HCEC 1CT (cell line): ENCODE measurements around the gene LLPH.
A peak's percentile ranks its signal among the peaks of the same experiment; 100 is the strongest.
"Not testable (repeated sequence)": the region's sequence is repeated elsewhere in the genome, so short reads cannot be mapped to it uniquely, and the experiment has no call there.

Experiments
- DNase-seq: peaks from one replicate; pipeline ENCODE4 v3.0.0-alpha.2; 2017

The LLPH gene

DNA sequence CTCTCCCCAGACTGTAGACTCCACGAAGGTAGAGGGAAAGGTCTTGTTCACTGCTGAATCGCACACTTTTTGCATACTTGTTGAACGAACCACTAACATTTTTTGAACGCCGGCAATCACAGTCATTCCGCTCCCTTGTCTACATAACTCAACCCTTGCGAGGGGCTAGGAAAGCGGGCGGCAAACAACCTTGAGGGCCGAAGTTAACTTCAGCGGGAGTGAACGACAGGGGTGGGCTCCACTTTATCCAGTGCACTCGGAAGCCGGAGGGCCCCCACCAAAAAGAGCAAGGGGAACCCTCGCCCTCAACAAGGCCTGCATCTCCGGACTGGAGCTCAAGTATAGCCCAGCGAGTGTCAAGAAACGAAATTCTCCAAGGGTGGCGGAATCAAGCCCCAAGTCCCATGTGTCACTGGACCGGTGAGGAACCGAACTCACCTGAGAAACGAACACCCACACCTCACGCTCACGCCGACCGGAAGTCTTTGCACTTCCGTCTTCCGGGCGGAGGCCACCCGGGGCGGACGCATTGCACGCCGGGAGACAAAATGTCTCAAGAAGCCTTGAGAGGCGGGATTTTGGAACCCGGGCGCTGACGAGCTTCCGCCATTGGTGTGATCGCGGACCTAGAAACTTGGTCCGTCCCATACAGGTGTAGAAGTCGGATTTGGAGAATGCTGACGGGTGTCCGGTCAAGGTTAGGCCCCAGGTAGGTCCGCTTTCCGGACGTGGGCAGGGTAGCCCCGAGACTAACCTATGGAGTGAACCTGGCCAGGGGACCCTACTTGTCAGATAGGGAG is at the start of gene LLPH:
Gene LLPH (minus strand): TSS at position 484 of the 800 bp plus-strand sequence. CDS start 1,644 bp downstream, outside the sequence.
- DNase-seq, result peak; percentile 86

DNA sequence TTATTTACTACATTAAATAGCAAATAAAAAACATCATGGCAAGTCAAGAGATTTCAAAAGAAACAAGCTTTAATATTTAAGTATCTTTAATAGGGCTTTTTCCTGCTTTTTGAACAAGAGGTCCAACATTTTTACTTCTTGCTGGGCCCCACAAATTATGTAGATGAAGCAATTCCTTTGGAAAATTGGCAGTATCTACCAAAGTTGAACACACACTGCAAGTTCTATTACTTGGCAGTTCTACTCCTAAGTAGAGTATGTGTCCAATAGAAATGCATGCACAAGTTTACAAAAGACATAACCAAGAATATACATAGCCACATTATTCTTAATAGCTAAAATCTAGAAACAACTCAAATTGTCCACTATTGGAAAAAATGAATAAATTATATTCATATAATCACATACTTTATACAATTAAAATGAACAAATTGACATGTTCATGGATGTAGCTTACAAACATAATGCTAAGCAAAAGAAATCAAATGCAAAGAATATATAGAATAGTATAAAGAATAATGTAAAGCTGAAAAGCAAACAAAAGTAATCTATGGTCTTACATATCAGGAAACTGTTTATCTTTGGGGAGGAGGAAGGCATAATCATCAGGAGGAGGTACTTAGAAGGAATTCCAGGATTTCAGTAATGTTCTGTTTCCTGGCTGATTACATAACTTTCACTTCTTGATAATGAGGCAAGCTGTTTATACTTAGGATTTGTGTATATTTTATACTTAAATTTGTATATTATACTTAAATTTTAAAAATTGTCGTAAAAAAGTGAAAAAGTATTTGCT is 45.8 kb upstream of the LLPH start:
- no peak for DNase-seq

DNA sequence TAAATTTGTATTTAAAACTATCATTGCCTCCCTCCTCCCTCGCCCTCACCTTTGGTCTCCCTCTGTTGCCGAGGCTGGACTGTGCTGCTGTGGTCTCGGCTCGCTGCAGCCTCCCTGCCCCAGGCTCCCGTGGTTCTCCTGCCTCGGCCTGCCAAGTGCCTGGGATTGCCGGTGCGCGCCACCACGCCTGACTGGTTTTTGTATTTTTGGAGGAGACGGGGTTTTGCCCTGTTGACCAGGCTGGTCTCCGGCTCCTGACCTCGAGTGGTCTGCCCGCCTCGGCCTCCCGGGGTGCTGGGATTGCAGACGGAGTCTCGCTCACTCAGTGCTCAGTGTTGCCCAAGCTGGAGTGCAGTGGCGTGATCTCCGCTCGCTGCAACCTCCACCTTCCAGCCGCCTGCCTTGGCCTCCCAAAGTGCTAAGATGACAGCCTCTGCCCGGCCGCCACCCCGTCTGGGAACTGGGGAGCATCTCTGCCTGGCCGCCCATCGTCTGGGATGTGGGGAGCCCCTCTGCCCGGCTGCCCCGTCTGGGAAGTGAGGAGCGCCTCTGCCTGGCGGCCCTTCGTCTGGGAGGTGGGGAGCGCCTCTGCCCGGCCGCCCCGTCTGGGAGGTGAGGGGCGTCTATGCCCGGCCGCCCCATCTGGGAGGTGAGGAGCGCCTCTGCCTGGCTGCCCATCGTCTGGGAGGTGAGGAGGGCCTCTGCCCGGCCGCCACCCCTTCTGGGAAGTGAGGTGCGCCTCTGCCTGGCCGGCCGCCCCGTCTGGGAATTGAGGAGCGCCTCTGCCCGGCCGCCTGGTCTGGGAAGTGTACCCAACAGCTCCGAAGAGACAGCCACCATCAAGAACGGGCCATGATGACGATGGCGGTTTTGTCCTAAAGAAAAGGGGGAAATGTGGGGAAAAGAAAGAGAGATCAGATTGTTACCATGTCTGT is 44.1 kb upstream of the LLPH start:
- not testable (repeated sequence) for DNase-seq

DNA sequence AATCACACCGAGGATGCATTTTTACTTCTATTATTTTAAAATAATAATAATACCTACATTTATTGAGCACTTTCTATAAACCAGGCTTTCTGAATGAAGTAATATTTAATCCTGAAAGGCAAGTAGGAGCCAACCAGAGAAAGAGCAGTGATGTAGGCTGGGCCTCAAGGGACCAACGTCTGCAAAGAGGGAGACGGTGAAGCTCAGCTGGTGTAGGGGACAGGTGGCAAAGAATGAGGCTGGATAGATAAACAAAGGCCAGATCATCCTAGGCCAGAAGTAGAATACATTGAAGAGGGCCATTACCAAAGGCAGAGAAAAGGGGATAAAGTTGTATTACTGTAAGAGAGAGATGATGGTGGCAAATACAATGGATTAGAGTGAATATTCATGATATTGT is 40.1 kb upstream of the LLPH start:
- no peak for DNase-seq

DNA sequence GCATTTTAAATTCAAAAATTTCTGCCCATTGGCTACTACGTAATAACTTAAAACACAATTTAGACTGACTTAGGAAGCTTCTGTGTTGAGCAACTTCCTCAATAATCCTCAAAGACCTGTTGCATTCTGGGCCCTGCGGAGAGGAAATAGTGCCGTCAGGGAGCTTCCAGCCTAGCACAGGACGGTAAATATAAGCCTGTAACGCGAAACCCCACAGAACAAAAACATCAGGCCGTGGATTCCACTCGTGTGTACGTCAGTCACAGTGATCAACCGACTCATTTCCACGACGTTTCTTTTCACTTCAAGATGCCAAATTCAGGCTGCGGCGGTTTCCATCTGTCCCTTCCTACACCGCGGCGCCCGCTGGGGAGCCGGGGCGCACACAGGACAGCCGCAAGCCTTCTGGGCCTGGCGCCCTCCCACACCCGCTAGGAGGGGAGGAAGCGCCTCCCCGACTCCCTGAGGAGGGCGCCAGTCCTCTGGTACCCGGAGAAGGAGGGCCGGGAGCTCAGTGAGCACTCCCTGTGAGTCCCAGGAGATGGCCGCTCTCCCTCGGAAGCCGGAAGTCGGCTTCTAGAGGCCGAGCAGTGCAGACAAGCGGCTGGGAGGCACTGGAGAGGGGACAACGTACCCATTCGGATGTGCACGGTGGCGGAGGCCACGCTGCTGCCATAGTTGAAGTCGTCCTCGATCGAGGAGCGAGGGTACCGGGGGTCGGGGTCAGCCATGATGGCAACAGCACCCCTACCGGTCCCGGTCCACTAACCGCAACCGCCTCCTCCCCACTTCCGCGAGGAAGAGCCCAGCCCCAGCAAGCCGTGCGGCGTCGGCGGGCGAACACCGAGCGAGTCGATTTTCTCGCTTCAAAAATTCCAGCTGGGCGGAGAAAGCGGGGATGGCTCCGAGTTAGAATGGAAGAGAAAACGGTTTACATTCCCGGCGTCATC is 38.9 kb upstream of the LLPH start, which contains the start of gene TMBIM4:
Gene TMBIM4 (minus strand): TSS at position 776 of the 950 bp plus-strand sequence. CDS start 45 bp downstream, at position 731.
- peak; percentile 93 for DNase-seq

DNA sequence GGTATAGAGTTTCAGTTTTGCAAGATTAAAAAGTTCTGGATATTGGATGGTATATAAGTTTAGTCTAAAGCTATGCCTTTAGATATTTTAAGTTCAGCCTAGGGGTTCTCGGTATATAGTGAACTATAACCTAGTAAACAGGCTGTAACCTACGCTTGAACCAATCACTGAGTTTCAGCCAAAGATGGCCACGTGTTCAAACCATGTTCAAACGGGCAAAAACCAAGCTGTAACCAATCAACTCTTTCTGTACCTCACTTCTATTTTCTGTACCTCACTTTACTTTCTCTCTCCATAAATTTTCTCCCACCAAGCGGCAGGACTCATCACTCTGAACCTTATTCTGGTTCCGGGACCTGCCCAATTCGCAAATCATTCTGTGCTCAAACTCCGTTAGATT is 37.9 kb upstream of the LLPH start:
- DNase-seq, result no peak

DNA sequence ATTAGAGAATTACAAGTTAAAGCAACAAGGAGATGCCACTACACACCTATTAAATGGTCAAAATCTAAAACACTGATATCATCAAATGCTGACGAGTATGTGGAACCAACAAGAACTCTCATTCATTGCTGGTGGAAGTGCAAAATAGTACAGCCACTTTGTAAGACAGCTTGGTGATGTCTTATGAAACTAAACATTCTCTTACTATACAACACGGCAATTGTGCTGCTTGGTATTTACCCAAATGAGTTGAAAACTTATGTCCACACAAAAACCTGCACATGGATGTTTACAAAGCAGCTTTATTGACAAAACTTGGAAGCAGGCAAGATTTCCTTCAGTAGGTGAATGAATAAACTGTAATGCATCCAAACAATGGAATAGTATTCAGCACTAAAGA is 36.0 kb upstream of the LLPH start:
- DNase-seq, result no peak

DNA sequence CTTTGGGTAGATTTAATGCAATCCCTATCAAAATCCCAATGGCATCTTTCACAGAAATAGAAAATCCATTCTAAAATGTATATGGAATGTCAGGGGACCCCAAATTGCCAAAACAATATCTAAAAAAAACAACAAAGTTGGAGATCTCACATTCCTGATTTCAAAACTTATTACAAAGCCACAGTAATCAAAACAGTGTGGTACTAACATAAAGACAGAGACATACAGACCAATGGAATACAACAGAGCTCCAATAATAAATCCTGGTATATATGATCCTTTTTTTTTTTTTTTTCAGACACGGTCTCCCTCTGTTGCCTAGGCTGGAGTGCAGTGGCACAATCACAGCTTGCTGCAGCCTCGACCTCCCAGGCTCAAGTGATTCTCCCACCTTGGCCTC is 34.6 kb upstream of the LLPH start:
- DNase-seq, result no peak

DNA sequence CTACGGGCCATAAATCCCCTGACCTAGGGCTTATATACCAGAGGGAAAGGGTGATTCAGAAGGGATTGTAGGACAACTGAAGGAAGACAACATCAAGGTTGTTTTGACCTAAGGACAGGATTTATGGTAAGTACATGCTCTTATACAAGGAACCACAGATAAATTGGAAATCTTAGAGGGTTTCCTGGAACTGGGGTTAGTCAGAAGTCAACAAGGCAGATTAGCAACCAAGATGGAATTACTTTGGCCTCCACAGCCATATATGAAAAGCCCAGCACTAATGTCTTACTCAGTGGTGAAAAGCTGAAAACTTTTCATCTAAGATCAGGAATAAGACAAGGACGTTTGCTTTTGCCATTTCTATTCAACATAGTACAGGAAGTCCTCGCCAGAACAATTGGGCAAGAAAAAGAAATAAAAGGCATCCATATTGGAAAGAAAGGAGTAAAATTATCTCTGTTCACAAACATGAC is 33.8 kb upstream of the LLPH start:
- peak; percentile 10 for DNase-seq

DNA sequence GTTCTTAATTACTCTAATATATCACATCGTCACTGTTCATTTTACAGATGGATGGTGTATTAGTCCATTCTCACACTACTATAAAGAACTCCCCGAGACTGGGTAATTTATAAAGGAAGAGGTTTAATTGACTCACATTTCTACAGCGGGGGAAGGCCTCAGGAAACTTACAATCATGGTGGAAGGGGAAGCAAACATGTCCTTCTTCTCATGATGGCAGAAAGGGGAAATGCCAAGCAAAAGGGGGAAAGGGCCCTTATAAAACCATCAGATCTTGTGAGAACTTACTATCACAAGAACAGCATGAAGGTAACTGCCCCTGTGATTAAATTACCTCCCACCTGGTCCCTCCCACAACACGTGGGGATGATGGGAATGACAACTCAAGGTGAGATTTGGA is 32.7 kb upstream of the LLPH start:
- DNase-seq, result no peak

DNA sequence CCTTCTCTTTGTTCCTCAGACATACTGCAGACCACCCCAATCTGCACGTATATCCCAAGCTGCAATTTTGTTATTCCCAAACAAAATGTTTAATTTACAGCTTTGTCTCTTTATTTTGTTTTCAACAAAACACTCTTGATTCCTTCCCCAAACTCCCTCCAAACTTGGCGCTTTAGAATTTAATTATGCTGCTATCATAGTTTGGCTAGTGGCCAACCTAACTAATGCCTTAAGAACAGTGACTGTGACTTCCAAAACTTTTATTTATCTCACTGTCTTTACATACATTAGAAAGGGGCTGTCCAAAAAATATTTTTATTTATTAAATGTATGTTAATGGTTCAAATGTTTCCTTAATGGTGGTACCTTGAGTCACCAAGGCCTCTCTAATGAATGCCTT is 32.2 kb upstream of the LLPH start:
- no peak for DNase-seq

DNA sequence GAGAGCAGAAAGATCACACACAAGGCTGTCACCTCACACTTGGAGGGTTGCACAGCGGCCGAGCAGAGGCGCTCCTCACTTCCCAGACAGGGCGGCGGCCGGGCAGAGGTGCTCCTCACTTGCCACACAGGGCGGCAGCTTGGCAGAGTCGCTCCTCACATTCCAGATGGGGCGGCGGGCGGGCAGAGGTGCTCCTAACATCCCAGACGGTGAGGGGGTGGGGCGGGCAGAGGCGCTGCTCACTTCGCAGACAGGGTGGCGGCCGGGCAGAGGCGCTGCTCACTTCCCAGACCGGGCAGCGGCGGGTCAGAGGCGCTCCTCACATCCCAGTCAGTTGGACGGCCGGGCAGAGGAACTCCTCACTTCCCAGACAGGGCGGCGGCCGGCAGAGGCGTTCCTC is 30.2 kb upstream of the LLPH start:
- no peak for DNase-seq

DNA sequence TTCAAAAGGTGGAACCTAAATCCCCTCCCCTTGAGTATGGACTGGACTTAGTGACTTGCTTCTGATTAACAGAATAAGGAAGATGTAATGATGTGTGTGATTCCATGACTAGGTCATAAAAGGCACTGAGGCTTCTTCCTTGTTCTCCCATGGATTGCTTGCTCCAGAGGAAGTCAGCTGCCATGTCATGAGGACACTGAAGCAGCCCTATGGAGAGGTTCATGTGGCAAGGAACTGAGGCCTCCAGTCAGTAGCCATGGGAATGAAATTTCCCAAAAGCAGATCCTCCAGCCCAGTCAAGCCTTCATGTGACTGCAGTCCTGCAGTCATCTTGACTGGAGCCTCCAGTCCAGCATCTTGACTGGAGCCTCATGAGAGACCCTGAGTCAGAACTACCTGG is 28.6 kb upstream of the LLPH start:
- no peak for DNase-seq

DNA sequence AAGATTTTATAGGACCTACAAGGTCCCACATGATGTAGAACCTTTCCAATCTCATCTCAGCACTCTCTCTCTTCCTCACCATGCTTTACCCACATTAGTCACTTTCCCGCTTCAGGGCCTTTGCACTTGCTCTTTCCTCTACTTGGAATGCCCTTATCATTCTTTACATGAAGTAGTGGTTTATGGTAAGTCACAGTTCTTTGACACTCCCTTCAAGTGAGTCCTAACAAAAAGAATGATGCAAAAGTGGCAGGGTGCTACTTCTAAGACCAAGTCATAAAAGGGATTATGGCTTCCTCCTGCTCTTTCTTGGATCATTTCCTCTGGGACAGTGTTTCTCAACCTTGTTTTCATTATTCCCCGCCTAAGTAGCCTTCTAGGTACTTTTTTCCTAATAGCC is 26.1 kb upstream of the LLPH start:
- DNase-seq, result peak; percentile 20

DNA sequence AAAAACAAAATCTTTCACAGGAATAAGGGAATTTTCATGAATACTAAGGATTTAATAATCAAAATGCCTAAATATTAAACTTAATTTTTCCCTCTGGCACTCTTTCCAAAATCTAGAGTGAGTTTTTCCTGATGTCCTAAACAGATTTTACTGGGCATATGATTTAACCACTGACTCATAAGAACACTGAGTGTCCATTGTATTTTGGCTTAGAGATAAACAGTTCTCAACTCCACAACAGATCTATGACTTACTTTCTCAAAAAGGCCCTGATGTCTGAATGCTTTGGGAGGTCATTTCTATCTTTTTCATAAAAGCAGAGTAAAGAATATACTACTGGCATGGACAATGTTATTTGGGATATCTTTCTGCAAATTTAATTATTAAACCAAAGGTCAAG is 24.2 kb upstream of the LLPH start:
- peak; percentile 41 for DNase-seq

DNA sequence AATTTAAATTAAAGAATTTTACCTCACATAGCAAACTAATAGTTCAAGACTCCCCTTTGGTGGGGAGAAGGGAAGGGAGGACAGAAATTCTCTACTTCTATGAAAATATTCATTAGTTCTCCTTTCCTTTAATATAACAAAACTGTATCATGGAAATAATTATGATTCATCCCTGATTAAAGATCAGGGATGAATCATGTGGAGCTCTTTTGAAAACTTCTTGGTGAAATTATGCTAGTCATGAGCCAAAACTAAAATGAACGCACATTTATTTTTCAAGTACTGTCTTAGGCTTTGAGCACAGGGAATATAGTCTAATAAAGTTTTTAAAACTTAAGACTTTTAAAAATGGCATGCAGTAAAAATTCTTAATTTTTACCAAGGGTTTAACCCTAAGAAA is 22.2 kb upstream of the LLPH start:
- DNase-seq, result peak; percentile 57

DNA sequence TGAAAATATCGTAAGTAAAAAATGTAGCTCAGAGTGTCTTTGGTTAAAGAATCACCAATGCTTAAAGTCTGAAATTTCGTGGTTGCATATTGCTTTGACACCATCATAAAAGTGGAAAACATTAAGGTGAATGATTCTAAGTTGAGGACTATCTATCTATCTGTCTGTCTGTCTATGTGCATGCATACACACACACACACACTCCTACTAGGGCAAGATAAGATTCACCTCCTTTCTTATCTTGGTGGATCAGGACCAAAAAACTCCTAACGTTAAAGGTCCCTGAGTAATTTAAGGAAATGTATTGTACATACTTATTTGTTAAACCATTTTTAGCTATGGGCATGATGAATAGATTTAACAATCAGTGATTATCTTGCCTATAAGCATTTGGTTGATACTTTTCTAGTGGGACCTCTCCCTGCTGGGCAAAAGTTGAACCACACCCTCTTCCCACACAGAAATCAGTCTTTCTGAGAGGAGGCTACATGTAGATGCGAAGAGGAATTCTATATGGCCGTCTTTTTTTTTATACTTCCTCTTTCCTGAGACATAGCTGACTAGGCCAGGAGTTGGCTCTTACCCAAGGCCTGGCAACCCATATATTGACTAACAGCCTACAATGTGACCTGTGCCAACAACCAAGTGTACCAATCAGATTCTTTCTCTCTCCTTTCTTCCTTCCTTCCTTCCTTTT is 19.3 kb upstream of the LLPH start:
- DNase-seq, result no peak

DNA sequence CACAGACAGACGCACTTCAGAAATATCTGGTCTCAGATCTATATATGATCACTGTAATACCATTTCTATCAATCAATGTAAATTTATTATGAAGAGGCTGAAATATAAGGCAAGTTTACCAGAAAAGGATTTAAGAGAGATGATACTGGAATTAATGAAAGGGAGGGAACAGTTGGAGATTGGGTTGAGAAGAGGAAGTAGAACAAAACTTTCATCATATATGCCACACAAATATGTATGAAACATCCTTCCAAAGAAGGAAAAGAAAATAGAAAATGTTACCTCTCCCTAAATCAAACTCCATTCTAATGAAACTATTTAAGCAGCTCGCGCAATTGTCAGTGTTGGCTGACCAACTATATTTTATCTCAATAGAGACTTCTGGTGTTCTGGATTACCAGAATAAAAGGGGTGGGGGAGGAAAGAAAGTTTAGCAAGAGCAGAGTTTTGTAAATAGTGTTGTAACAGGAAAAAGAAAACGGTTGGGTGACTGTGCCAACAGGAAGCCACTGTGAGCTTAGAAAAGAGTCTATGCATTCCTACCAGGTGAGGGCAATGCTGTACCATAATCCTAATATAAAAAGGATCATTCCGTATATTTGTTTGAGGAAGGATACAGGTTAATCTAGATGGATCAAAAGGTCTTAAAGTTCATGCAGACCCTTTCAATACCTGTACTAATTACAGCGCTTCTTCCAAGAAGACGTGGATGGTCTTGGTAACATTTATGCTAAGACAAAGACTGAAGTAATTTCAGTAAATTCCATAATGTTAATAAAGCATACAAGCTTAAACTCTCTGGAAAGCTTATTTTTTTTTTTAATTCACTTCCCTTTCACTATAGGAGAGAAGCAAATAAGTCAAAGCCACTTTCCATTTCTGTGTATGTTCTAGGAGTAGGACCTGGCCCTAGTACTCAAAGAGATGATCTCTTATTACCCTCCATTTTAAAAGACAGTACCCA is 14.5 kb upstream of the LLPH start:
- DNase-seq, result peak; percentile 76

DNA sequence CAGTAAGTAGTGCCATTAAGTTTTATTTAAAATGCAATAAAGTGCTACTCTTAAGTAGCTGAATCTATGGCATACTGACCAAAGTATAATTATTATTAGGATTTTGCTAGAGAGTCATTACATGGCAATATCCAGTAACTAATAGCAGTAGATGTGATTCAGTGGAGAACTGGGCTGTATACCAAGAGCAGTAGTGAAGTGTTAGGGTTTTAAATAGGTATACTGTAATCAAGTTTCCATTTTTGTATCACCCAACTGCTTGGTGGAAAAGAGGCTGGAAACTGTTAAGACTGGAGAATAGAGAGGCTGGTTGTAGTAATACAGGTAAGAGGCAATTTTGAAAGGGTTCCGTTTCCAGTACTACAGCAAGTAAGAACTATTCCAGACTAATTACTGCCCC is 13.3 kb upstream of the LLPH start:
- DNase-seq, result no peak

DNA sequence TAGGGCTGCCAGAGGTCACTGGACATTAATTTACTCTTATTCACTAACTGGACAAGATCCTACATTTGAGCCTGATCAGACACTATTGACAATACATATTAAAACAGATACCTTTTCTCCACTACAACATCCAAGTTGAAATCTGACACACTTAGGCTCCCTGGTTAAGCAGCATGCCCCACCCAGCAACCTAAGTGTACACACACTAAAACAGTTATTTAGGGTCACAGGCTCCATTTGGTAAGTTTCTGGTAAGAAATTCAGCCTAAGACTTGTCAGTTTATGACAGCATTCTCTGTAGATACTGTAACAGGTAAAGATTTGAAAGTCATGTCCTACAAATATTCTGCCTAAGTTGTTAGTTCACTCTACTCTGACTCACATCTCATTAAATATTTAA is 12.3 kb upstream of the LLPH start:
- DNase-seq, result no peak
